GM23248 (cell line): ENCODE measurements around the gene AVPR2.

Experiments
- EZH2 ChIP-seq: fragments of 200-600 bp; sonication (generic); IDR thresholded peaks from 2 replicates; pipeline ENCODE4 v1.6.1; 2018; ENCODE audit warnings: antibody characterized with exemption, mild to moderate bottlenecking; ENCODE audit not compliant: insufficient read depth, poor library complexity, severe bottlenecking
- EZH2phosphoT487 ChIP-seq: fragments of 200-600 bp; sonication (generic); IDR thresholded peaks from 2 replicates; pipeline ENCODE4 v1.6.1; 2018; ENCODE audit warnings: antibody characterized with exemption, moderate library complexity, mild to moderate bottlenecking, low read depth; ENCODE audit not compliant: insufficient read depth

- no peak for TF ChIP-seq EZH2
- no peak for TF ChIP-seq EZH2phosphoT487
Observed at GRCh38 chrX:153925739-153926551, 21.5 kb downstream of the AVPR2 start, which contains the start of gene ARHGAP4.
